Ovary (tissue), 9 donors: Measurements from ENCODE around the gene HSPH1. TPM values are rescaled to one million over a fixed set of nuclear protein-coding genes. Genes with fewer than 3 reads are reported as not detected.

Source experiments
- DNase-seq, 5 donors: peaks; one replicate each; pipeline ENCODE4 v3.0.0-alpha.2; 2019 to 2020
- H3K27ac ChIP-seq, 2 donors: fragments of 200-600 bp; one replicate each; pipeline versions ENCODE4 v1.5.1 to v1.8.0; 2019 to 2022
- H3K27me3 ChIP-seq: fragments of 200-600 bp; one replicate; pipeline ENCODE4 v1.8.0; 2022
- H3K36me3 ChIP-seq: fragments of 200-600 bp; sonication (generic); one replicate; pipeline ENCODE4 v1.5.1; 2019
- H3K4me1 ChIP-seq: one replicate; pipeline ENCODE4 v1.8.1; 2013; ENCODE audit warnings: mild to moderate bottlenecking, moderate library complexity; ENCODE audit not compliant: insufficient read depth
- H3K4me3 ChIP-seq: fragments of 200-600 bp; sonication (generic); one replicate; pipeline ENCODE4 v1.5.1; 2017
- H3K9me3 ChIP-seq, 2 donors: fragments of 200-600 bp in 1 of 2; sonication (generic) in 1 of 2; one replicate each; pipeline versions ENCODE4 v1.5.1 to v1.8.1; 2013 to 2019; ENCODE audit warnings: mild to moderate bottlenecking in 1 of 2, moderate library complexity in 1 of 2
- EP300 ChIP-seq: sonication (generic); formaldehyde crosslinking; IDR thresholded peaks from one replicate; pipeline ENCODE4 v1.6.1; 2017; ENCODE audit warnings: antibody characterized with exemption
- POLR2A ChIP-seq: fragments of 450-650 bp; IDR thresholded peaks from one replicate; pipeline ENCODE4 v1.6.1; 2017; ENCODE audit warnings: antibody characterized with exemption, mild to moderate bottlenecking, moderate library complexity
- WGBS, 3 donors: extraction: QIAGEN DNeasy Blood & Tissue Kit in 1 of 3; methylation state at CpG; one replicate each; pipeline versions ENCODE4 v1.1.5 to v1.1.7; 2013 to 2017; 5-methylcytosine and 5-hydroxymethylcytosine counted together
- intact Hi-C, 4 donors: fragments of 100-400 bp; cut with DNase I; formaldehyde crosslinking; loops; one replicate each; pipeline versions ENCODE4 v1.11.0 to v1.15.1; 2022 to 2023
- polyA plus RNA-seq, 2 donors: library from polyadenylated mRNA; stranded (reverse); fragments of 200-250 nt in 1 of 2; fragments of 350-450 nt in 1 of 2; fragmentation: Illumina TruSeq in 1 of 2; extraction: RNeasy Lipid Tissue Mini Kit (QIAGEN cat#74804) in 1 of 2; gene quantifications; one replicate each; pipeline ENCODE4 v1.2.3, GENCODE V29; 2013 to 2014
- total RNA-seq, 7 donors: library from RNA; depleted of rRNA in 2 of 7; stranded (reverse); fragments of >200 nt in 2 of 7; fragmentation: NEBNext Ultra II Directional in 3 of 7; extraction: Animal tissue kit (Norgen Biotek cat#: 25700) in 3 of 7; gene quantifications; one replicate each; pipeline versions ENCODE4 v1.1.0 to v1.2.4, GENCODE V29; 2016 to 2023
- TF ChIP-seq, protein P1 (sequence below), 3 donors: fragments of 450-650 bp in 2 of 3; fragments of 200-600 bp in 1 of 3; IDR thresholded peaks; one replicate each; pipeline versions ENCODE4 v1.5.1 to v1.8.0; 2016 to 2022; ENCODE audit warnings: antibody characterized with exemption in 3 of 3, mild to moderate bottlenecking in 1 of 3
- donor health status: DM: no; HTN: no; CAD: no; lungs with moderate emphysema.
- donor health status: DM: no; HTN: no; CAD: no.
- donor health status: Bipolar disorder and iron deficiency.
- donor health status: DM: yes; HTN: yes; CAD: no.
- donor health status: DM: no; HTN: no; CAD: no.
- donor health status: DM: yes; HTN: yes; CAD: no.

The HSPH1 gene
- total and polyA plus RNA-seq, 9 donors = 16.0 to 93.2 (median 52.7) TPM

GRCh38 chr13:31207661-31208552, 46.2 kb upstream of the HSPH1 start:
- H3K4me3 ChIP-seq = no peak overlapping the region
- 14 to 16% (median 16%) methylated on average over 15 of the region's 15 CpGs for WGBS, 3 donors
- no peaks in the 10 kb centered on the region for H3K36me3 ChIP-seq
- peak; percentile 57 to 75 (median 63) for DNase-seq
- no peaks in the 10 kb centered on the region for H3K27me3 ChIP-seq
- no peaks in the 10 kb centered on the region for H3K9me3 ChIP-seq
- intact Hi-C loops = no loop called here
- H3K27ac ChIP-seq = no peak overlapping the region
- peaks cover 6% of the 10 kb centered on the region for H3K4me1 ChIP-seq
- no peak for TF ChIP-seq EP300
- TF ChIP-seq, protein P1, sequence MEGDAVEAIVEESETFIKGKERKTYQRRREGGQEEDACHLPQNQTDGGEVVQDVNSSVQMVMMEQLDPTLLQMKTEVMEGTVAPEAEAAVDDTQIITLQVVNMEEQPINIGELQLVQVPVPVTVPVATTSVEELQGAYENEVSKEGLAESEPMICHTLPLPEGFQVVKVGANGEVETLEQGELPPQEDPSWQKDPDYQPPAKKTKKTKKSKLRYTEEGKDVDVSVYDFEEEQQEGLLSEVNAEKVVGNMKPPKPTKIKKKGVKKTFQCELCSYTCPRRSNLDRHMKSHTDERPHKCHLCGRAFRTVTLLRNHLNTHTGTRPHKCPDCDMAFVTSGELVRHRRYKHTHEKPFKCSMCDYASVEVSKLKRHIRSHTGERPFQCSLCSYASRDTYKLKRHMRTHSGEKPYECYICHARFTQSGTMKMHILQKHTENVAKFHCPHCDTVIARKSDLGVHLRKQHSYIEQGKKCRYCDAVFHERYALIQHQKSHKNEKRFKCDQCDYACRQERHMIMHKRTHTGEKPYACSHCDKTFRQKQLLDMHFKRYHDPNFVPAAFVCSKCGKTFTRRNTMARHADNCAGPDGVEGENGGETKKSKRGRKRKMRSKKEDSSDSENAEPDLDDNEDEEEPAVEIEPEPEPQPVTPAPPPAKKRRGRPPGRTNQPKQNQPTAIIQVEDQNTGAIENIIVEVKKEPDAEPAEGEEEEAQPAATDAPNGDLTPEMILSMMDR (IDR thresholded peaks at IDR 0.05) = no peak
- no peak for TF ChIP-seq POLR2A

DNA sequence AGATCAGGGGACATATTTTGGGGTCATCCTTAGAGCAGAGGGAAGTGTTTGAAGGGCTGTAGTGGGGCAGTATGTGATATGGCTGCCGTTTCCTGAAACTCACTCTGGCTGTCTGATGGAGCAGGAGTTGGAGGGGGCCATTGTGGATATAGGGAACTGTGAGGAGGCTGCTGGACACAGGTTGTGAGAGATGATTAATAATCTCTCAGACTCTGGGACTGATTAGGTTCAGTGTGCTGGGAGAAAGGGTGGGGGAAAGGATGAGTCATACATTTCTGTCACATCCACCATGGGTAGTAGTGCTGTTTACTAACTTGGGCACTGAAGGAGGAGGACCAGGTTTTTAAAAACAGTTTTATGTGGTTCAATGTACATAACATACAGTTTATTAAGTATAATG, 42.9 kb upstream of the HSPH1 start:
- no peaks in the 10 kb centered on the region for H3K9me3 ChIP-seq
- H3K27me3 ChIP-seq = no peaks in the 10 kb centered on the region
- H3K27ac ChIP-seq = no peak overlapping the region
- intact Hi-C loops = no loop called here
- H3K36me3 ChIP-seq = no peaks in the 10 kb centered on the region
- 82 to 91% (median 88%) methylated on average over 1 of the region's 1 CpG for WGBS, 3 donors
- TF ChIP-seq POLR2A = no peak
- TF ChIP-seq, protein P1 (IDR thresholded peaks at IDR 0.05) = no peak
- no peak for TF ChIP-seq EP300
- no peak for DNase-seq
- no peak overlapping the region for H3K4me3 ChIP-seq
- H3K4me1 ChIP-seq = peaks cover 8% of the 10 kb centered on the region

GRCh38 chr13:31201341-31202031, 39.8 kb upstream of the HSPH1 start:
- WGBS, 3 donors = 25 to 30% (median 30%) methylated on average over 7 of the region's 7 CpGs
- H3K4me3 ChIP-seq = peak overlapping the region; percentile 84
- intact Hi-C loops = no loop called here
- H3K27me3 ChIP-seq = no peaks in the 10 kb centered on the region
- TF ChIP-seq, protein P1 (IDR thresholded peaks at IDR 0.05) = no peak
- TF ChIP-seq POLR2A (no peak), EP300 (no peak)
- peak in 4 of 5 donors; percentile 25 to 52 (median 33) for DNase-seq
- peaks cover 4% of the 10 kb centered on the region for H3K4me1 ChIP-seq
- H3K9me3 ChIP-seq = no peaks in the 10 kb centered on the region
- no peaks in the 10 kb centered on the region for H3K36me3 ChIP-seq
- no peak overlapping the region for H3K27ac ChIP-seq

DNA sequence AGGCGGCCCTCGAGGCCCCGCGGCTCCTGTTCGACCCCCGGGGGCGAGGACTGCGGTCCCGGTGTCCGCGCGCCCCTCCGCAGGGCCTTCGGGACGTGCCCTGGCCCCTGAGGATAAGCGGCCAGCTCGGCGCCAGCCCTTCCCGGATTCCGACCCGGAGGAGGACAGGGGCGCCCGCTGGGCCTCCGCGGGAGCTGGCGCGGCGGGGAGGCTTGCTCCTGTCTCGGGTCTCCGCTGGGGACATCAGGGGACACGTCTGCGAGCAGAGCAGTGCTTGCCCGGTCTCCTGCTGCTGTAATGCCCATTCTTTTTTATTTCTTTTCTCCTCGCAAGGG, 38.9 kb upstream of the HSPH1 start:
- H3K27me3 ChIP-seq = no peaks in the 10 kb centered on the region
- intact Hi-C loops = no loop called here
- H3K36me3 ChIP-seq = no peaks in the 10 kb centered on the region
- peaks cover 4% of the 10 kb centered on the region for H3K4me1 ChIP-seq
- peak overlapping the region; percentile 90 to 99 for H3K27ac ChIP-seq
- 0 to 1% (median 0%) methylated on average over 18 to 34 of the region's 34 CpGs for WGBS, 3 donors
- no peak for TF ChIP-seq POLR2A
- TF ChIP-seq, protein P1 (IDR thresholded peaks at IDR 0.05) = no peak
- no peak for TF ChIP-seq EP300
- peak in 3 of 5 donors; percentile 38 to 45 (median 39) for DNase-seq
- peak overlapping the region; percentile 84 for H3K4me3 ChIP-seq
- H3K9me3 ChIP-seq = no peaks in the 10 kb centered on the region
